HG03521 (cell line): Measurements from ENCODE around the gene NDUFS2.

Experiments
- ATAC-seq: cut with Tn5 transposase; IDR thresholded peaks from one replicate; pipeline ENCODE4 v1.9.1; 2021; ENCODE audit warnings: mild to moderate bottlenecking, moderate library complexity; ENCODE audit not compliant: unreplicated experiment

NDUFS2 gene

GRCh38 chr1:161172349-161172748, 29.8 kb upstream of the NDUFS2 start:
- ATAC-seq, result no peak

- ATAC-seq, result no peak
Measured at GRCh38 chr1:161172776-161173376, 29.3 kb upstream of the NDUFS2 start.

DNA sequence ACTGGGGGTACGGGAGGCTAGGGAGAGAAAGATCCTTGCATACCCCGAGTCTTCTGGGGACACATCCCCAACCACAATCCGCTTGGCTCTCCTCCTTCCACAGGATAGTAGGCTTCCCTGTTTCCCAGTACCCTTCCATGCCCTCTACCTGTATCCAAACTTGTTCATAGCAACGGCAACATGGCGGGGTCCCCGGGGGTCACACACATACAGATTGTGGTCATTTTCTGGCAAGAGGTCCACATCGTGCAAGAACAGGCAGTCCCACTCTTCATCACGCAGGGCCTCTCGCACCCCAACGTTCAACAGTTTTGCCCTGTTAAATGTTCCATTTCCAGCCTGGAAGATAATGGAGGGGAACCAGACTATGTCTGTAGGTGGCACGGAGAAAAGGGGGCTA, 28.5 kb upstream of the NDUFS2 start:
- no peak for ATAC-seq

- no peak for ATAC-seq
Measured at GRCh38 chr1:161174911-161175310, 27.3 kb upstream of the NDUFS2 start.

DNA sequence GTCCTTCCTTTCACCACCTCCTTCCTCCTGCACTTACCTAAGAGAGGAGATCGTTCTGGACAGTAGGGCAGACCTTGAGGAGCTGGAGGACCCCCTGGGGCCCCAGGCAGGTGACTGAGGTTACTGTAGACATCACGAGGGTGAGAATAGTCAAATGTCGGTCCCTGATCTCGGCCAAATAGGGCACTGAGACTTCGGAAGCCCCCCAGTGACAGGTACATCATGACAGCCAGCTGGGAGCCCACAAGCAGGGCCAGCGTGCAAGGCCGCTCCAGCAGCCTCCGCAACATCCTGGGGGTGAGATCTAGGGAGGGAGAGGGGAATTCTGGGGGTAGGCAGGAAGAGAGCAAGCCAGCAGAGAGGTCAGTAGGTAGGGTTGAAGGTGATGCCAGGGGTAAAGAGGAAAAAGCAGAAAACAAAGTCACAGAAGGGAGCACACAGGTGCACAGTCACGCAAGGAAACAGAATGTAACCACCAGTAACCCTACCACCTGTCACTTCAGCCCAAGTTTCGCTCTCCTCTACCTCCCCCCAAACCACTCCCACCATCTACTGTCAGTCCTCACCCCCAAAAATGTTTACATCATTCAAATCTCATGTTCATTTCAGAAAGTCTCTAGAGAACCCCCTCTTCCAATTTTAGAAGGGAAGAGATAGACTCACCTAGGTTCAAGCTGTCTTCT, 26.3 kb upstream of the NDUFS2 start:
- ATAC-seq, result no peak

- ATAC-seq, result no peak
Measured at GRCh38 chr1:161176468-161177111, 25.6 kb upstream of the NDUFS2 start.

DNA sequence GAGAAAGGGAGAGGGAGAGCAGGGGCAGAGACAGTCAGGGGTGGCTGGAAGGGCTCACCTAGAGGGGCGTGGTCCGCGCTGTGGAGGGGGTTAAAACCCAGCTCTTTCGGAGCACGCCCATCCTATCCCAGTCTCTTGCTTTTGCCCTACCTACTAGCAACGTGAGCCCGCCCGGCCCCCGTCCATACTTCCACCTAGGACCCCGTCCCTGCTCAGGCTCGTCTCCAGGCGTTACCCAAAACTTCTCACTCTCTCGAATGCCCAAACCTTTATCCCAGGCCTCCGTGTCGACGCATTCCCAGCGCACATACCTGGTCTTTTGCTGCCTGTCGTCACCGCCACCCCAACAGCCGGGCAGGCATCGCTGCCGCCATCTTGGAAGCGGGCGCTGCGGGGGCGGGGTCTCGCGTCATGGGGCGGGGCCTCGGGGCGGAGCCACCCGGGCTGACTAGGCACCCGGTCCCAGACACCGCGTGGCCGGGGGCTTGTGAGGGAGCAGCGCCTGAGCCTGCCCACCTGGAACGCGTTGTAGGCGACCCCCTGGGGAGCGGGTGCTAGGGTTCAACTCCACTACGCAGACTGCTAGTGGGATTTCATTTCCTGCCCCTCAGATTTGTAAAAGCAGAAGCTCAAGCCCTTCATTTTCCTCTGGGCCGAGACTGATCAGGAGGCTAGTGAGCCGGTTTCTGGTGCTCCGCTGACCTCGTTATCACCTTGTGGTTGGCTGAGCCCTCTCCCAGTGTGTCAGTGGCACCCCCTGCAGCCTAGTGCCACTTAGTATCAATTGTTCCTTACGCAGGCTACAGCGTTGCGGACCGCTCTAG, 24.8 kb upstream of the NDUFS2 start, which contains the start of gene B4GALT3:
Gene B4GALT3, minus strand, starts transcription at position 396 of the 824 bp plus-strand sequence. CDS start 1,447 bp downstream, outside the sequence.
- peak; percentile 78 for ATAC-seq

- no peak for ATAC-seq
Measured at GRCh38 chr1:161177936-161178244, 24.3 kb upstream of the NDUFS2 start.

DNA sequence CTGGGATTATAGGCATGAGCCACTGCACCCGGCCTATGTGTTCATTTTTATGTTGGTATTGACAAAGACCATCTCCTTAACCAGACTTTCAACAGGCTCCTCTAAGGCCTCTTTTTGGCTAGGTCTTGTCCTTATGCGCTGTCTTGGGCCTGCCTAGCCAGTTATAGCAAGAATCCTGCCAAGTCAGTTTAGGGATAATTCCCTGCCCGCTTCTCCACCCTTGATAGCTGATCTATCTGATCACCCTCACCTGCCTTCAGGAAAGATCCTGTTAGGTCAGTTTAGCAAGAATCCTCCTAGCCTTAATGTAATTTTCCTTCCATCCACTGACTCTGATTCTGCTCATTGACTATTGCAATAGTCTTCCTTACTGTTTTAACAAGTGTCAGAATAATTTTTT, 22.5 kb upstream of the NDUFS2 start:
- no peak for ATAC-seq

DNA sequence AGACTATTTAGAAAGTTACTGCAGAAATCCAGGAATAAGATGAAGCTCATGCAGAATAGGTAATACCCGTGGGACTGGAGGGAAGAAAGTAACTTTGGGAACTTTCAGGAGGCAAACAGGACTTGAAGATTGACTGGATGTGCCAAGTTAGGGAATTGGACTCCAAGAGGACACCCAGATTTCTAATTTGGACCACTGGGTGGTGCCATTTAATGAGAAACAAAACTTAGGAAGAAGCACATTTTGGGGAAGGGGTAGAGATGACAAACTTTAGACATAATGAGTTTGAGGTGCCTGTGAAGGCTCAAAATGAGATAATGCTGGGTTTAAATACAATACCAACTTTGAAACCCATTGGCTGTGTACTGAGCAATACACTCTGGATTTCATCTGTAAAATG, 21.5 kb upstream of the NDUFS2 start:
- no peak for ATAC-seq

DNA sequence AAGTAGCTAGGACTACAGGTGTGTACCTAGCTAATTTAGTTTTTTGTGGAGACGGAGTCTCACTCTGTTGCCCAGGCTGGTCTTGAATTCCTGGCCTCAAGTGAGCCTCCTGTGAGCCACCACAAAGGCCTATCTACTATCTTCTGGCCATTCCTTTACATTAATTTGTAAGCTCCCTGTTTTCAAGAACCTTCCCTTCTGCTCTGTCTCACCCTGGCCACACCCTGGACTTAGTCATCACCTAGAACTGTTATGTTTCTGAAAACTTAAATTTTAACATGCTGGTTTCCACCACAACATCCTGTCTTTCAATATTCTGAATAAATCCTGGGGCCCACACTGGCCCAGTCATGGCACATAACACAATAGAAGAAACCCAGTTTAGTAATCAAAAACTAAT, 20.0 kb upstream of the NDUFS2 start:
- peak; percentile 47 for ATAC-seq

DNA sequence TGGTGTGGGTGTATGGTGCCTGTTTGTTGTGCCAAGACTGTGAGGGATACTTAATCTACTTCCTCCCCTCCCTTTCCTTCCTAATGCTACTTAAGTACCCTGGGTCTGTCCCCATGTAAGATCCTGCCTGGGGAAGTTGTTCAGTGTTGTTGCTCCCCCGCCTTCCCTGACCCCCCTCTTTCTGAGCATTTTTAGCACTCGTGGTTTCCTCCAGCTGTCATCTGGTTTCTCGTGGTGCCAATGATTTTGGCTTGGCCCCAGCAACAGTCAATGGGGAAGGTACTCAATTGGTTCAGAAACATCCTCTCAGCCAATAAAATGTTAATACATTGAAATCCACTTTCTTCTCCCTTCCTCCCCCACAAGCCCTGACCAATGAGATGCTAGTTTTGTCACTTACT, 16.9 kb upstream of the NDUFS2 start:
- ATAC-seq, result peak; percentile 52

DNA sequence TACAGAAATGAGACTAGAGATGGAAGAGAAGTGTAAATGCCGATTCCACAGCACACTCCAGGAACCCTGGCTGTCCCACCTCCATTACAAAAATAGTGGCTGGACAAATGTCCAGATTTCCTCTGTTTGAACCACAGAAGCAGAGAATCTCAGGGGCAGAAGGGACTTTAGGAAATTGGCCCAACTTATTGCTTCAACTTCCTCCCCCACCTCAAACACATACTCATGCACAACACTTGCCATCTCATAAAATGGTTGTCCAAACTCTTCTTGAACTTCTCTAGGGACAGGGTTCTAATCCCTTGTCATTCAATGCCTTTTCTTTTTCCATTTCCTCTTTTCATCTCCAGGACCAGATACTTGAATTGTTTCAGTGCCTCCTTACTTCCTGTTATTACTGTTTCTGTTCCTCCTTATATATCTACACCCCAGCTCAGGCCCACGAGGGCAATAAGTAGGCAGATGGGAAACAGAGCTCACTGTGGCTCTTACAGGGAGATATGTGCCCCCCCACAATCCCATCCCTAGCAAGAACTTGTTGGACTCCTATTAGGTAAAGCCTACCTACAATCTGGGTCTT, 16.3 kb upstream of the NDUFS2 start:
- ATAC-seq, result peak; percentile 15

GRCh38 chr1:161187311-161187710, 14.9 kb upstream of the NDUFS2 start:
- ATAC-seq, result no peak

DNA sequence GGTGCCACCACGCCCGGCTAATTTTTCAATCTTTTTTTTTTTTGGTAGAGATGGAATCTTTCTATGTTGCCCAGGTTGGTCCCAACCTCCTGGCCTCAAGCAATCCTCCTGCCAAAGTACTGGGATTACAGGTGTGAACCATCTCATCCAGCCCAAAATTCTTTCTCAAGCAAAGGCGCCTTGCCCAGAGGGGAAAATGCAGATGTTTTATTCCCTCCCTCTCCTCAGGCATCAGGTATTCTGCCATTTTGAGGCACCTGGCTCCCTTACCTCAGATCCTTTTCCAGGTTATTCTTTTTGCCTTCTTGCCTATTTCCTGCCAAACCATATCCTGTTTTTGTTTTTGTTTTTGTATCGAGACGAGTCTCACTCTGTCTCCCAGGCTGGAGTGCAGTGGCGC, 13.8 kb upstream of the NDUFS2 start:
- no peak for ATAC-seq

GRCh38 chr1:161189036-161189435, 13.1 kb upstream of the NDUFS2 start:
- ATAC-seq, result no peak

DNA sequence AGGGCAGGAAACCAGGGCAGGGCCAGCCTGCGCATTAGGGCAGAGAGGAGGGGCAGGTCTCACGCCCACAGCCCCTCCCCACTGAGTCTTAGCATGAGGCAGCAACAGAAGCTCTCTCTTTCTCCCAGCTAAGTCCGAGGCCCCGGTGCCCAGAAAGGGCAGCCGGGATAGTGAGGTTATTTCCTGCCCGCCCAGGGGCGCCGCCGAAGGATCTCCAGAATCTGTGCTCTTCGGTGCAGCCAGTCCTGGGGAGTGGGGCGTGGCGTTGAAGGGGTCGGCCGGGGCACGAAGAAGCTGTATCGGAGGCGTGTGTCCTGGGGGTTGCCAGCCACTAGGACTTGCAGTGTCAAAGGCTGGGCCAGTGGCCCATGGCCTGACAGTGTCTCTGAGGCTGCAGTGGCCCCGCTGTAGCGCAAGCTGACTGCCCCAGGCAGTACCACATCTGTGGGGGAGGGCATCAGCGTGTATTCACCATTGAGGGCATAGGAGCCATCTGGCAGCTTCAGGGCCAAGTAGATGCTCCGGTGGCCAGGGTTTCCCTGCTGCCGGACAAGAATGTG, 11.1 kb upstream of the NDUFS2 start:
- no peak for ATAC-seq

DNA sequence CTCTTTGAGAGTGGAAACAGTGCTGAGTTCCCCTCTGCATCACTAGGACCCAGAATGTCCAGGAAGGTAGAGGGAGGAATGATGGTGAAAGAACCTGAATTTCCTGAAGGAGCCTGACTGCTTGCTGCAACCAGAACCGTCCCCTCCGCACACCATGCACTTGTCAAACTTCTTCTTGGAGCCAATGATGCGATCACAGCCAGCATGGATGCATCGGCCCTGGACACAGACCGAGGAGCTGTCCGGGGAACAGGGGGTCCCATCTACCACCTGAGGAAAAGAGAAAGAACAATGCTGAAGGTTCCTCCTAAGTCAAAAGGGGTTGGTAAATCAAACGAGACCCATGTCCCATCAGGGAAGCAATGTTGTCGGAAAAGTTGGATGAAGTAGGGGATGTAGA, 10.2 kb upstream of the NDUFS2 start:
- no peak for ATAC-seq

DNA sequence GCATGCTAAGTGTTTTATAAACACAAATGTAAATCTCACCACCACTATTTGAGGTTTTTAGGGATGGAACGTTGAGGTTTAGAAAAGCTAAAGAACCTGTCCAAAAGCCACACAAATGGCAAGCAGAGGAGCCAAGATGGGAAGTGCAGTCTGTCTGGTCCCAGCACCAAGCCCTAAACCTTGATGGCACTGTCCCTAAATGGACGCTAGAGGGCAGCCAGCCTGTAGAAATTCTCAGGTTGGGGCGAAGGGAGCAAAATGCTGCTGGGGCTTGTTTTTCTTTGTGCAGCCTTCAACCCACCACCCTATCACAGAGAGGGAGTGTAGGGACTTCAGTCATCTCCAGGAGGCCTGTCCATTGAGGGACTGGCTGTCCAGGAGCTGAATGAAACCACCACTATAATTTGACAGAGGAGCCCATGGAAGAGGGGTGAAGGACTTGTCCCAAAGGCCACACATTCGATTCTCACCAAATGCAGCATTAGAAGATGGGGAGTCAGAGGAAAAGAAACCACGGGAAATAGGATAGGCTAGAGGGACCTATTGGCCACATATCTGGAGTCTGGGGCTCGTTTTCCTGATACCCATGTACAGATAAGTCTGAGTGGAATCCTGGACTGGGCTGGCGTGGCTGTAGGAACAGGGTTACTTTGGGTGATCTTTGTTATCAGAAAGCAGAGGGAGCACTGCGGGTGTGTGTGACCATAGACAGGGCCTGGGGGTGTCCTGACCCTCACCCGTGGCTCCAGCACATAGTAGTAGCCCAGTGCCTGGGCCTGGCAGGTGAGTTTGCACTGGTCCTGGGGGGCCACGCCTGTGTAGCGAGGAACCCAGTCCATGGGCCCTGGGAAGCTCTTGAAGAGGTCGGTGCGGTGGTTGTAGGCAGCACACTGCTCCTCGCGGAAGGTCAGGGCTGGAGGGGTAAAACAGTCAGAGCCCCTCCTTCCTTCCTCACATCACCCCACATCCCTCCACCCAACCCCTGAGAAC, 9.4 kb upstream of the NDUFS2 start:
- no peak for ATAC-seq
